Naive B cell (primary cell): ENCODE results near the gene CCDC34. TPM values are rescaled to one million over a fixed set of nuclear protein-coding genes. Genes with fewer than 3 reads are reported as not detected.

Experiments used
- ATAC-seq, 2 donors: fragments of 150-1000 bp; cut with Tn5 transposase; 2 replicates each; pipeline ENCODE4 v1.10.0; 2021; ENCODE audit warnings: low read depth in 2 of 2, mild to moderate bottlenecking in 2 of 2, moderate library complexity in 2 of 2
- DNase-seq: peaks from one replicate; pipeline ENCODE4 v3.0.0; 2022
- H3K27ac Mint-ChIP-seq, 6 donors: one replicate each; pipeline ENCODE4 v1.8.0; 2020 to 2022; ENCODE audit warnings: mild to moderate bottlenecking in 6 of 6, mixed read lengths in 6 of 6, moderate library complexity in 5 of 6, inconsistent platforms in 2 of 6
- H3K27me3 Mint-ChIP-seq, 3 donors: one replicate each; pipeline ENCODE4 v1.8.0; 2021 to 2022; ENCODE audit warnings: mixed read lengths in 3 of 3, mild to moderate bottlenecking in 1 of 3
- H3K36me3 Mint-ChIP-seq, 2 donors: one replicate each; pipeline ENCODE4 v1.8.0; 2020 to 2022; ENCODE audit warnings: mixed read lengths in 2 of 2, inconsistent platforms in 1 of 2, mild to moderate bottlenecking in 1 of 2
- H3K4me1 Mint-ChIP-seq, 3 donors: one replicate each; pipeline ENCODE4 v1.8.0; 2020 to 2022; ENCODE audit warnings: mixed read lengths in 3 of 3, inconsistent platforms in 1 of 3, mild to moderate bottlenecking in 1 of 3, moderate library complexity in 1 of 3
- H3K4me3 Mint-ChIP-seq, 8 donors: one replicate each; pipeline ENCODE4 v1.8.0; 2020 to 2022; ENCODE audit warnings: mild to moderate bottlenecking in 8 of 8, mixed read lengths in 8 of 8, moderate library complexity in 8 of 8, inconsistent platforms in 2 of 8
- H3K9me3 Mint-ChIP-seq, 7 donors: one replicate each; pipeline ENCODE4 v1.8.0; 2020 to 2022; ENCODE audit warnings: mixed read lengths in 7 of 7, mild to moderate bottlenecking in 5 of 7, inconsistent platforms in 2 of 7, moderate library complexity in 1 of 7
- polyA plus RNA-seq, 6 donors: library from polyadenylated mRNA; unstranded; fragments of 300-500 nt; fragmentation: Illumina TruSeq; gene quantifications; one replicate each; pipeline ENCODE4 v1.2.3, GENCODE V29; 2021; ENCODE audit warnings: low read depth in 6 of 6

The CCDC34 gene
- polyA plus RNA-seq, 6 donors from 2014 or later = 1.3 to 1.9 (median 1.6) TPM

GRCh38 chr11:27363576-27364117 is 632 bp upstream of the CCDC34 start:
- H3K9me3 Mint-ChIP-seq = no peaks in the 10 kb centered on the region
- ATAC-seq (no peak), DNase-seq (no peak)
- no peaks in the 10 kb centered on the region for H3K27me3 Mint-ChIP-seq
- peaks cover 13 to 25% (median 17%) of the 10 kb centered on the region in 3 donors for H3K4me1 Mint-ChIP-seq
- H3K4me3 Mint-ChIP-seq = peak overlapping the region; percentile 86 to 97 (median 92)
- no peaks in the 10 kb centered on the region for H3K36me3 Mint-ChIP-seq
- H3K27ac Mint-ChIP-seq = peak overlapping the region in 5 of 6 donors; percentile 13 to 94 (median 89)

GRCh38 chr11:27361649-27362431 is 1.2 kb downstream of the CCDC34 start:
- DNase-seq = no peak
- no peak for ATAC-seq
- H3K27ac Mint-ChIP-seq = peak overlapping the region in 1 of 6 donors; percentile 42

GRCh38 chr11:27358296-27358695 is 4.7 kb downstream of the CCDC34 start:
- Mint-ChIP-seq H3K27me3 (no peaks in the 10 kb centered on the region), H3K4me3 (peak overlapping the region in 1 of 8 donors; percentile 39), H3K27ac (no peak overlapping the region), H3K9me3 (no peaks in the 10 kb centered on the region), H3K4me1 (peaks cover 7 to 19% (median 11%) of the 10 kb centered on the region in 3 donors), H3K36me3 (no peaks in the 10 kb centered on the region)
- DNase-seq (no peak), ATAC-seq (no peak)

More at GRCh38 chr11:27361649-27362431, 1.2 kb downstream of the CCDC34 start:
- Mint-ChIP-seq H3K9me3 (no peaks in the 10 kb centered on the region), H3K27me3 (no peaks in the 10 kb centered on the region), H3K4me3 (peak overlapping the region in 7 of 8 donors; percentile 86 to 95 (median 92)), H3K36me3 (no peaks in the 10 kb centered on the region), H3K4me1 (peaks cover 13 to 25% (median 17%) of the 10 kb centered on the region in 3 donors)

GRCh38 chr11:27357250-27357649 is 5.8 kb downstream of the CCDC34 start:
- ATAC-seq (no peak), DNase-seq (no peak)
- no peaks in the 10 kb centered on the region for H3K36me3 Mint-ChIP-seq
- H3K27me3 Mint-ChIP-seq = no peaks in the 10 kb centered on the region
- H3K9me3 Mint-ChIP-seq = no peaks in the 10 kb centered on the region
- H3K4me3 Mint-ChIP-seq = no peak overlapping the region
- no peak overlapping the region for H3K27ac Mint-ChIP-seq
- peaks cover 2 to 8% (median 2%) of the 10 kb centered on the region in 3 donors for H3K4me1 Mint-ChIP-seq

GRCh38 chr11:27356624-27357222 is 6.3 kb downstream of the CCDC34 start:
- H3K27me3 Mint-ChIP-seq = no peaks in the 10 kb centered on the region
- no peak overlapping the region for H3K4me3 Mint-ChIP-seq
- H3K27ac Mint-ChIP-seq = peak overlapping the region in 1 of 6 donors; percentile 9
- DNase-seq (no peak), ATAC-seq (no peak)
- no peaks in the 10 kb centered on the region for H3K36me3 Mint-ChIP-seq
- H3K9me3 Mint-ChIP-seq = no peaks in the 10 kb centered on the region
- H3K4me1 Mint-ChIP-seq = peaks cover 0 to 3% (median 0%) of the 10 kb centered on the region in 3 donors

GRCh38 chr11:27355575-27356104 is 7.4 kb downstream of the CCDC34 start:
- H3K4me3 Mint-ChIP-seq = no peak overlapping the region
- DNase-seq (no peak), ATAC-seq (no peak)
- H3K36me3 Mint-ChIP-seq = no peaks in the 10 kb centered on the region
- H3K27ac Mint-ChIP-seq = no peak overlapping the region
- H3K27me3 Mint-ChIP-seq = no peaks in the 10 kb centered on the region
- H3K9me3 Mint-ChIP-seq = no peaks in the 10 kb centered on the region
- no peaks in the 10 kb centered on the region for H3K4me1 Mint-ChIP-seq

GRCh38 chr11:27354359-27354965 is 8.6 kb downstream of the CCDC34 start:
- DNase-seq (no peak), ATAC-seq (no peak)
- Mint-ChIP-seq H3K27me3 (no peaks in the 10 kb centered on the region), H3K27ac (no peak overlapping the region), H3K4me3 (no peak overlapping the region), H3K36me3 (peaks cover 0 to 7% of the 10 kb centered on the region in 2 donors), H3K9me3 (no peaks in the 10 kb centered on the region), H3K4me1 (no peaks in the 10 kb centered on the region)

- no peaks in the 10 kb centered on the region for H3K9me3 Mint-ChIP-seq
- H3K27me3 Mint-ChIP-seq = no peaks in the 10 kb centered on the region
- no peaks in the 10 kb centered on the region for H3K4me1 Mint-ChIP-seq
- DNase-seq = no peak
- ATAC-seq = no peak
- peaks cover 0 to 8% of the 10 kb centered on the region in 2 donors for H3K36me3 Mint-ChIP-seq
- H3K4me3 Mint-ChIP-seq = no peak overlapping the region
- no peak overlapping the region for H3K27ac Mint-ChIP-seq
Measured at GRCh38 chr11:27353593-27354358, 9.2 kb downstream of the CCDC34 start.

- ATAC-seq (no peak), DNase-seq (no peak)
- H3K36me3 Mint-ChIP-seq = peaks cover 0 to 8% of the 10 kb centered on the region in 2 donors
- no peaks in the 10 kb centered on the region for H3K9me3 Mint-ChIP-seq
- H3K27me3 Mint-ChIP-seq = no peaks in the 10 kb centered on the region
- no peaks in the 10 kb centered on the region for H3K4me1 Mint-ChIP-seq
- H3K27ac Mint-ChIP-seq = no peak overlapping the region
- no peak overlapping the region for H3K4me3 Mint-ChIP-seq
Measured at GRCh38 chr11:27352781-27353180, 10.2 kb downstream of the CCDC34 start.

- Mint-ChIP-seq H3K27me3 (no peaks in the 10 kb centered on the region), H3K9me3 (no peaks in the 10 kb centered on the region), H3K27ac (no peak overlapping the region), H3K36me3 (peaks cover 0 to 8% of the 10 kb centered on the region in 2 donors), H3K4me3 (no peak overlapping the region), H3K4me1 (no peaks in the 10 kb centered on the region)
- no peak for ATAC-seq
- no peak for DNase-seq
Measured at GRCh38 chr11:27350511-27350910, 12.5 kb downstream of the CCDC34 start.

GRCh38 chr11:27349919-27350318 is 13.1 kb downstream of the CCDC34 start:
- DNase-seq (no peak), ATAC-seq (no peak)
- H3K4me1 Mint-ChIP-seq = no peaks in the 10 kb centered on the region
- H3K4me3 Mint-ChIP-seq = no peak overlapping the region
- H3K27ac Mint-ChIP-seq = peak overlapping the region in 1 of 6 donors; percentile 49
- H3K9me3 Mint-ChIP-seq = peaks cover 0 to 1% (median 0%) of the 10 kb centered on the region in 7 donors
- no peaks in the 10 kb centered on the region for H3K27me3 Mint-ChIP-seq
- H3K36me3 Mint-ChIP-seq = peaks cover 0 to 8% of the 10 kb centered on the region in 2 donors

GRCh38 chr11:27348340-27348873 is 14.6 kb downstream of the CCDC34 start:
- DNase-seq (no peak), ATAC-seq (no peak)
- H3K4me3 Mint-ChIP-seq = no peak overlapping the region
- H3K27ac Mint-ChIP-seq = no peak overlapping the region
- H3K36me3 Mint-ChIP-seq = peaks cover 0 to 8% of the 10 kb centered on the region in 2 donors
- no peaks in the 10 kb centered on the region for H3K4me1 Mint-ChIP-seq
- H3K27me3 Mint-ChIP-seq = no peaks in the 10 kb centered on the region
- peaks cover 0 to 2% (median 0%) of the 10 kb centered on the region in 7 donors for H3K9me3 Mint-ChIP-seq
